Stimulated activated CD4-positive, alpha-beta T cell treated with anti-CD3 and anti-CD28 coated beads, Interleukin-2, amount 100 ng/mL, for 4 hours (primary cell): ENCODE data around the gene TMEM213.

Experiments
- DNase-seq: peaks from one replicate; pipeline ENCODE4 v3.0.0-alpha.2; 2020; ENCODE audit warnings: low read depth

TMEM213 gene

GRCh38 chr7:138876326-138876725 lies 78.5 kb downstream of the TMEM213 start:
- DNase-seq = no peak

- DNase-seq = no peak
Observed at GRCh38 chr7:138878051-138878450, 80.3 kb downstream of the TMEM213 start.

- DNase-seq = no peak
Observed at GRCh38 chr7:138878856-138879255, 81.1 kb downstream of the TMEM213 start.

GRCh38 chr7:138879356-138879755 lies 81.6 kb downstream of the TMEM213 start:
- no peak for DNase-seq

GRCh38 chr7:138880881-138881578 lies 83.2 kb downstream of the TMEM213 start:
- no peak for DNase-seq

- DNase-seq = no peak
Observed at GRCh38 chr7:138881579-138882188, 83.9 kb downstream of the TMEM213 start.

GRCh38 chr7:138882249-138882648 lies 84.5 kb downstream of the TMEM213 start:
- DNase-seq = no peak

GRCh38 chr7:138885383-138886147 lies 87.8 kb downstream of the TMEM213 start:
- DNase-seq = no peak

GRCh38 chr7:138886501-138886917 lies 88.7 kb downstream of the TMEM213 start:
- DNase-seq = peak; percentile 35

- DNase-seq = no peak
Observed at GRCh38 chr7:138887085-138887710, 89.4 kb downstream of the TMEM213 start.
